ENCODE results near the gene SLC4A1AP. TPM values are rescaled to one million over a fixed set of nuclear protein-coding genes. Genes with fewer than 3 reads are reported as not detected.

The SLC4A1AP gene
- polyA plus RNA-seq, 1 donor from 2014 or later: 47.9 TPM

GRCh38 chr2:27736890-27737204 is 73.2 kb downstream of the SLC4A1AP start:
- H2AFZ ChIP-seq (ENCODE audit: low read depth, low read length): no peak overlapping the region
- H4K20me1 ChIP-seq (ENCODE audit: insufficient read depth): no peaks in the 10 kb centered on the region

GRCh38 chr2:27737676-27738348 is 74.1 kb downstream of the SLC4A1AP start:
- Histone ChIP-seq H2AFZ (ENCODE audit: low read depth, low read length) (no peak overlapping the region), H3K4me2 (ENCODE audit: low read length) (no peak overlapping the region), H3F3A (ENCODE audit: insufficient read depth, low read length, poor library complexity, severe bottlenecking) (no peaks in the 10 kb centered on the region), H3K9ac (ENCODE audit: low read length) (no peak overlapping the region), H3K9me2 (ENCODE audit: insufficient read depth, low read length) (no peaks in the 10 kb centered on the region), H3K9me3 (ENCODE audit: low read length) (no peaks in the 10 kb centered on the region), H4K20me1 (ENCODE audit: insufficient read depth) (no peaks in the 10 kb centered on the region), H3K27ac (ENCODE audit: low read length) (no peak overlapping the region), H3K4me3 (ENCODE audit: low read length) (no peak overlapping the region), H3K27me3 (ENCODE audit: insufficient read depth, low read depth, low read length) (peaks cover 7% of the 10 kb centered on the region), H3K79me2 (replicated peaks; ENCODE audit: insufficient read depth, low read length) (no peaks in the 10 kb centered on the region), H3K36me3 (ENCODE audit: insufficient read depth, low read length) (no peaks in the 10 kb centered on the region)
- no peak for TF ChIP-seq POLR2AphosphoS5 (IDR thresholded peaks at IDR 0.05)
- no peak for TF ChIP-seq REST (IDR thresholded peaks at IDR 0.05; ENCODE audit: borderline replicate concordance)
- TF ChIP-seq SMC3 (conservative IDR thresholded peaks at IDR 0.05; ENCODE audit: poor library complexity): no peak
- TF ChIP-seq MXI1 (conservative IDR thresholded peaks at IDR 0.05; ENCODE audit: poor library complexity, severe bottlenecking): no peak

More at GRCh38 chr2:27736890-27737204, 73.2 kb downstream of the SLC4A1AP start:
- Histone ChIP-seq H3K9ac (ENCODE audit: low read length) (no peak overlapping the region), H3K9me3 (ENCODE audit: low read length) (no peaks in the 10 kb centered on the region), H3K27ac (ENCODE audit: low read length) (no peak overlapping the region), H3K9me2 (ENCODE audit: insufficient read depth, low read length) (no peaks in the 10 kb centered on the region), H3K4me3 (ENCODE audit: low read length) (no peak overlapping the region), H3K36me3 (ENCODE audit: insufficient read depth, low read length) (no peaks in the 10 kb centered on the region), H3K79me2 (replicated peaks; ENCODE audit: insufficient read depth, low read length) (no peaks in the 10 kb centered on the region), H3K4me2 (ENCODE audit: low read length) (no peak overlapping the region), H3F3A (ENCODE audit: insufficient read depth, low read length, poor library complexity, severe bottlenecking) (no peaks in the 10 kb centered on the region), H3K27me3 (ENCODE audit: insufficient read depth, low read depth, low read length) (peaks cover 7% of the 10 kb centered on the region)
- TF ChIP-seq MXI1 (conservative IDR thresholded peaks at IDR 0.05; ENCODE audit: poor library complexity, severe bottlenecking) (no peak), REST (IDR thresholded peaks at IDR 0.05; ENCODE audit: borderline replicate concordance) (no peak), CTCF (IDR thresholded peaks at IDR 0.05; ENCODE audit: poor library complexity, severe bottlenecking) (no peak)

All from neural cell (in vitro differentiated cells).